Medulla oblongata (tissue), 1 donor: Measurements from ENCODE around the gene HMGB2.
A peak's percentile ranks its signal among the peaks of the same experiment; 100 is the strongest.

Experiments
- DNase-seq: peaks from one replicate; pipeline ENCODE4 v3.0.0-alpha.2; 2015; ENCODE audit errors: extremely low spot score

The HMGB2 gene

GRCh38 chr4:173334891-173335752 is 964 bp upstream of the HMGB2 start:
- DNase-seq: peak; percentile 64

- peak; percentile 60 for DNase-seq
Observed at GRCh38 chr4:173333658-173334084, 487 bp downstream of the HMGB2 start.

- peak; percentile 23 for DNase-seq
Observed at GRCh38 chr4:173332963-173333657, 1.0 kb downstream of the HMGB2 start.

GRCh38 chr4:173332021-173332487 is 2.1 kb downstream of the HMGB2 start:
- DNase-seq: no peak

- no peak for DNase-seq
Observed at GRCh38 chr4:173330590-173330989, 3.6 kb downstream of the HMGB2 start.

GRCh38 chr4:173328236-173328901 is 5.8 kb downstream of the HMGB2 start:
- no peak for DNase-seq

GRCh38 chr4:173325007-173325736 is 9.0 kb downstream of the HMGB2 start:
- no peak for DNase-seq

- no peak for DNase-seq
Observed at GRCh38 chr4:173319696-173320095, 14.5 kb downstream of the HMGB2 start.

GRCh38 chr4:173318648-173319211 is 15.4 kb downstream of the HMGB2 start:
- peak; percentile 66 for DNase-seq

- DNase-seq: no peak
Observed at GRCh38 chr4:173318240-173318639, 15.9 kb downstream of the HMGB2 start.

- DNase-seq: no peak
Observed at GRCh38 chr4:173317004-173317403, 17.2 kb downstream of the HMGB2 start.

GRCh38 chr4:173316060-173316459 is 18.1 kb downstream of the HMGB2 start:
- no peak for DNase-seq

- no peak for DNase-seq
Observed at GRCh38 chr4:173314715-173315114, 19.4 kb downstream of the HMGB2 start.

GRCh38 chr4:173311368-173311767 is 22.8 kb downstream of the HMGB2 start:
- DNase-seq: no peak

- no peak for DNase-seq
Observed at GRCh38 chr4:173307778-173308177, 26.4 kb downstream of the HMGB2 start.

GRCh38 chr4:173301518-173302201 is 32.5 kb downstream of the HMGB2 start:
- peak; percentile 59 for DNase-seq

GRCh38 chr4:173294444-173294843 is 39.7 kb downstream of the HMGB2 start:
- no peak for DNase-seq

- DNase-seq: no peak
Observed at GRCh38 chr4:173293663-173294062, 40.5 kb downstream of the HMGB2 start.

GRCh38 chr4:173291899-173292298 is 42.3 kb downstream of the HMGB2 start:
- no peak for DNase-seq

GRCh38 chr4:173289353-173289727 is 44.8 kb downstream of the HMGB2 start:
- DNase-seq: no peak
